LHCN-M2 (cell line): ENCODE results near the gene SGMS1. TPM values are rescaled to one million over a fixed set of nuclear protein-coding genes. Genes with fewer than 3 reads are reported as not detected.
"Not testable (repeated sequence)": the region's sequence is repeated elsewhere in the genome, so short reads cannot be mapped to it uniquely, and the experiment has no call there.

ENCODE experiments used
- DNase-seq: peaks from one replicate; pipeline ENCODE4 v3.0.0-alpha.2; 2012; ENCODE audit warnings: low read depth
- total RNA-seq: library from RNA; depleted of rRNA; stranded (reverse); fragments of >200 nt; gene quantifications from 2 replicates; pipeline ENCODE4 v1.2.3, GENCODE V29; 2014

SGMS1 gene
- total RNA-seq, 1 experiment from 2014 or later: 32.6 TPM

DNA sequence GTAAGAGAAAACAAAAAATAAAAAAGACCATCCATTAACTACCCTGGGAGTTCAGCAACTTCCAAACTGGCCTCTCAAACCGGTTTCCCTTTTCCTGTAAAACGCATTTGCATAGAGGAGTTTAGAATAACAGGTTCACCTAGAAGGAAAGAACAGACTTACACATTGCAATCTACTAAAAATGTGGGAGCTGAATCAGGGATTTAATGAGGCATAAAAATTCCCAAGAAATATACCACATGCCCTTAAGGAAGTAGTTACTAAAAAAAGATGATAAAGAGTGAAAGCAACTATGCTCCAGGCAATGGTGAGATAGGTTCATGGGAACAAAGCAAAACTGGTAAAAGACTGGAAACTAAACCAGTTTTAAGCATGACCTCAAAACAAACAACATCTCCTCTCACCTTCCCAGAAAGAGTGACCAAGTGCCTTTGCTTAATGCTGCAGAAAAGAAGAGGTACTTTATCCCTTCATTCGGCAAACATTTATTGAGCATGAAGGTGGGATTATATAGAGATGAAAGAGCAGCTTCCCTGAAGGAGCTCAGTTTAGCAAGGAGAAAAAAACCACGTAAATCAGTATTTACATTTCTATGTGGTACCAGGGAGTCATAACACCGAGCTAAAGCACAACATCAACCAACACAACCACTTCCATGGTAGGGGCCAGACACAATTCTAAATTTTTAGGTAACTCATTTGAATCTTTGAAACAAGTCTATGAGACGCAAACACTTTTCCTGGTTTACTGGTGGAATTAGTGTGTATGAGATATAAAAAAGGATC, 152.8 kb downstream of the SGMS1 start:
- DNase-seq: no peak

DNA sequence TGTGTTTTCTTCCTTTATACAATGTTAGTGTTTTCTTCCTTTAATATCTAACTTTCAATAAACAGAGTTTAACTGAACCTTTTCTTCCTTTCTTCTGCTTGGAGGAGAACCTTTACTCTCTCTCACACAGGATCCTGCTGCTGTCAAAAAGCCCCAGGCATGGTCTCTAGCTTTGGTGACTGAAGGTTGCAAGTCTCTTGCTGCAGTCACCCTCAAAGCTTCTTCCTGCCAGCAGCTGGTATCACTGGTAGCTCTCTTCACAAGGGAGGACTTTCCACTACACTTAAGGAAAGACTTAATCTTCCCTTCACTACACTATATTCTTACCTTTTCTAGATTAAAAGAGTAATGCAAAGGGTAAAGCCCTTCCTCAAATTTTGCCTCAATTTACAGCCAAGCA, 153.4 kb downstream of the SGMS1 start:
- no peak for DNase-seq

GRCh38 chr10:50469778-50470193, 154.0 kb downstream of the SGMS1 start:
- DNase-seq: no peak

GRCh38 chr10:50469288-50469687, 154.5 kb downstream of the SGMS1 start:
- peak; percentile 5 for DNase-seq

- DNase-seq: no peak
These were observed 156.5 kb downstream of the SGMS1 start for GRCh38 chr10:50467209-50467608.

GRCh38 chr10:50464004-50464409, 159.7 kb downstream of the SGMS1 start:
- peak; percentile 37 for DNase-seq

GRCh38 chr10:50461834-50462233, 161.9 kb downstream of the SGMS1 start:
- no peak for DNase-seq

GRCh38 chr10:50461123-50461522, 162.6 kb downstream of the SGMS1 start:
- no peak for DNase-seq

DNA sequence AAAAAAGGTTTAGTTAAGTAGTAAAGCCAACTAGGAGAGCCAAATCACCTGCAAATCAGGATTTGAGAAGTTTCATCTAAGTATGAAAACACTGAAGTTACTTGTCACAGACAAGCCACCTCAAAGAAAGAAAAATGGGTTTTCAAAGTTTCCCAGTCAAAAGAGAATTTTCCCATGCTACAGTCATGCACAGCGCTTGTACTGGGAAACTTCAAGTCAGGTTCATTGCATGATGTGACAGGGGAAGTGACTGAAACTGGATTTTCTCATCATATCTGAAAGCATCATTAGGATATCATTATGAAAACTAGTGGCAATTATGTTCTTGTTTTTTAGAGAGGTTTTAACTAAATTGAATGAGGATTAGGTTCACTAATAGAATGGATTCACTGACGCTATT, 167.0 kb downstream of the SGMS1 start:
- no peak for DNase-seq

GRCh38 chr10:50453940-50454339, 169.8 kb downstream of the SGMS1 start:
- DNase-seq: no peak

DNA sequence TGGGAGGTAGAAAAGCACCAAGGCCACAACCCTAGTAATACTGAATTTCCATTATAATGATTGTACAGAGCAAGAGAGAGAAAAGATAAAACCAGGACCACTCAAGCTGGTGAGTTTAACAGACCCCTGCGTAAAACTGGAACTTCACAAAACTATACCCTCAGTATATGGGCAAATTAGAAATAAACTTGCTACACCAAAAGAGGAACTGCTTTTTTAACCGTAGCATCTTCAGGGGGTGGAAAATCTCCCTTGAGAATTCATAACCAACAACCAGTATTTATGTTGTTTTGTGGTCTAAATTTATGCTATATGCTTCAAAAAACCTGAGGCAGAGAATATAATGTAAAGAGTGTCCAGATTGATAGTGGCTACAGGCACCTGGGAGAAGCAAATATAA, 171.2 kb downstream of the SGMS1 start:
- DNase-seq: no peak

GRCh38 chr10:50447691-50448090, 176.1 kb downstream of the SGMS1 start:
- peak; percentile 2 for DNase-seq

DNA sequence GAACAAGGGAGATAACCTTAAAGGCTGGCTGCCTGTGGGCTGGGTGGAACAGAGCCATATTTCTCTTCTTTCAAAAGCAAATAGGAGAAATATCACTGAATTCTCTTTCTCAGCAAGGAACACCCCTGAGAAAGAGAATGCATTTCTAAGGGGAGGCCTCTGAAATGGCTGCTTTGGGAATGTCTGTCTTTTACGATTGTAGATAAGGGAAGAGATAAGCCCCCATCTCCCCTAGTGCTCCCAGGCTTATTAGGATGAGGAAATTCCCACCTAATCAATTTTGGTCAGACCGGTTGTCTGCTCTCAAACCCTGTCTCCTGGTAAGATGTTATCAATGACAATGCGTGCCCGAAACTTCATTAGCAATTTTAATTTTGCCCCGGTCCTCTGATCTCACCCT, 178.0 kb downstream of the SGMS1 start:
- DNase-seq: not testable (repeated sequence)

DNA sequence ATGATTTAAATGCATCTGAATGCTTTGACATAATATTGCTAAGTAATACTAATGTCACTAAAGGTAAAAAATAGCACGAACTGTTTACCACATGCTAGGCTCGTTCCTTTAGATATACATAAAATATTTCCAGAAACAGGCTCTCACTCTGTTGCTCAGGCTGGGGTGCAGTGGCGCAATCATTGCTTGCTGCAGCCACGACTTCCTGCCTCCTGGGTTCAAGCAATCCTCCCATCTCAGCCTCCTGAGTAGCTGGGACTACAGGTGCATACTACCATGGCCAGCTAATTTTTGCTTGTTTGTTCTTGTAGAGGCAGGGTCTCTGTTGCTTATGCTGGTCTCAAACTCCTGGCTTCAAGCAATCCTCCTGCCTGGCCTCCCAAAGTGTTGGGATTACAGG, 183.3 kb downstream of the SGMS1 start:
- DNase-seq: no peak

DNA sequence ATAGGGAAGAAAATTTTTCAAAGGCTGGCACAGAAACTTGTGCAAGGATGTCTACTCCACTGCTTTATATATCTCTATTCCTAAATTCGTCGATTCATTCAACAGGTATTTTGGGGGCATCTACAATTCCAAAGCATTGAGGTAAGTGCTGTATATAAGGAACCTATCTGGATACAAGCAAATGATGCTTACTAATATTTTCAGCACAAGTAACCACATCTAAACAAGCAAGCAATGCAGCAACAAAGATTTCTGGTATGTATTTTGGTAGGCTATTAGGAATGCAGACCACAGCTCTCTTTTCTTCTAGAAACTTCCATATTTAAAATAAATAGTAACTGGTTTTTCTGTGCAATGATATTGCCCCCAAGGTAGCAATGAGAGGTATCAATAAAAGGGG, 183.9 kb downstream of the SGMS1 start:
- DNase-seq: no peak

GRCh38 chr10:50439187-50439586, 184.6 kb downstream of the SGMS1 start:
- no peak for DNase-seq

- no peak for DNase-seq
These were observed 185.5 kb downstream of the SGMS1 start for GRCh38 chr10:50438049-50438936.

- no peak for DNase-seq
These were observed 186.5 kb downstream of the SGMS1 start for GRCh38 chr10:50437248-50437647.

GRCh38 chr10:50436805-50437204, 187.0 kb downstream of the SGMS1 start:
- DNase-seq: no peak

DNA sequence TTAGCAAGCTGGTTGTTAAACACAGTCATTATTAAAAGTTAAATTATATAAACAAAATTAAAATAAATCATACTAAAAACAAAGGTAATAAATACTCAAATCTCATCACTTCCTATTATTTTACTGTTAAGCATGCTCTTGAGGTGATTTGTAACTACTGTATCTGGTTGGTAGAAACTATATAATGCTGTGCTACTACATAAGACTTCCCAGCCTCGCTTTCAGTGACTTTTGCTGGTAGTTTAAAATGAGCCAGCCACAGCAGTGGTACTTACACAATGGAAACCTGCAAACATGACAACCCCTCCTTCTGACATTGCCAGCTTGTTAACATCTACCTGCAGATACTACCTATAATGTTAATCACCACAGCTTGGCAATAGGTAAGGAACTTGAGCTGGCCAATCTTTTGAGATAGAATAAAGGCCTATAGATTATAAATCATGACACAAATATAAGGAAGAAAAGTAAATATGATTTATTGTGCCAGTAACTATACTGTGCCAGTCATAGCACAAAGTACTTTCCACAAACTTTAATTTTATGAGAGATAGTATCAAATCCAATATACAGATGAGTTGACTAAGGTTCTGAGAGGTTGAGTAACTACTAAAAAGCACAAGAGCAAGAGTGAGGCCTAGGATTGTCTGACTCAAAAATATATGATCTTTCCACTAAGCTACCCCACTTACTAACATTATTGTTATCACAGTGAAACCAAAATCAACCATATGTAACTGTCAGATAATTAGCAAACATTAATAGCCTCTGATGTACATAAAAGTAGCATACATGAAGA, 191.3 kb downstream of the SGMS1 start:
- DNase-seq: no peak

GRCh38 chr10:50431791-50432190, 192.0 kb downstream of the SGMS1 start:
- peak; percentile 19 for DNase-seq

DNA sequence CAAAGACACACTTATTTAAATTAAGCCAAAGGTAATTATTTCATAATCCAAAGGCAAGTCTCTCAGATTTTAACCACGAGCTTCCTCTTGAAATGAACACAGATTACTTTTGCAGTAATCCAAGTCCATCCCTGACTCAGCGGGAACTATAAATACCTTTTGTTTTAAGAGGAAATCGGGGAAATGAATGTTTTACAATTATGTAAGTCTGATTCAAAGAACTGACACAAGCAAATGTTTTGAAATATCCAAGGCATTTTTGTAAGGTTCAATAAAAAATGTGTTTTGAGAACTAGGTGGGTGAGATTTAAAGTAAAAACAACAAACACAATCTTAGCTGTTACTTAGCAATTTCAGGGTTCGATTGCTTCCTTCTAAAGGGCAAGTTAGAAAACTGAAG, 192.6 kb downstream of the SGMS1 start:
- DNase-seq: peak; percentile 49
